COLO668 (cell line): ENCODE data around the gene EXOSC3.

ENCODE experiments used
- DNase-seq: peaks from one replicate; lab custom pipeline; 2025; ENCODE audit not compliant: unreplicated experiment; lab: John Stamatoyannopoulos, UW

EXOSC3 gene

GRCh38 chr9:37739222-37739621 lies 45.6 kb downstream of the EXOSC3 start:
- no peak for DNase-seq

GRCh38 chr9:37732952-37733351 lies 51.9 kb downstream of the EXOSC3 start:
- DNase-seq: no peak

- peak; percentile 17 for DNase-seq
These were observed 52.6 kb downstream of the EXOSC3 start for GRCh38 chr9:37732086-37732741.

- DNase-seq: no peak
These were observed 54.0 kb downstream of the EXOSC3 start for GRCh38 chr9:37730839-37731238.

GRCh38 chr9:37730256-37730655 lies 54.6 kb downstream of the EXOSC3 start:
- no peak for DNase-seq
